Natural killer cell (primary cell): ENCODE data around the gene STAB2. TPM values are rescaled to one million over a fixed set of nuclear protein-coding genes. Genes with fewer than 3 reads are reported as not detected.

ENCODE experiments used
- ATAC-seq, 3 donors: fragments of 150-1000 bp in 2 of 3; fragments of 200-7000 bp in 1 of 3; cut with Tn5 transposase; 1 replicate in 1 of 3; 2 replicates in 2 of 3; pipeline ENCODE4 v1.10.0; 2021; ENCODE audit warnings: mild to moderate bottlenecking in 2 of 3, moderate library complexity in 2 of 3
- DNase-seq, 2 donors: peaks; one replicate each; pipeline versions ENCODE4 v3.0.0 to v3.0.0-alpha.2; 2013 to 2021; ENCODE audit warnings: mixed read lengths in 1 of 2
- H3K27ac ChIP-seq: one replicate; pipeline ENCODE4 v1.5.1; 2013; ENCODE audit warnings: mild to moderate bottlenecking, low read length
- H3K27me3 ChIP-seq: one replicate; pipeline ENCODE4 v1.6.1; 2013; ENCODE audit warnings: low read length; ENCODE audit not compliant: control insufficient read depth, insufficient read depth
- H3K36me3 ChIP-seq: one replicate; pipeline ENCODE4 v1.6.1; 2013; ENCODE audit warnings: low read length; ENCODE audit not compliant: control insufficient read depth, insufficient read depth
- H3K4me1 ChIP-seq: one replicate; pipeline ENCODE4 v1.6.1; 2013; ENCODE audit warnings: low read length; ENCODE audit not compliant: control insufficient read depth, insufficient read depth
- H3K4me3 ChIP-seq: one replicate; pipeline ENCODE4 v1.5.1; 2013; ENCODE audit warnings: low read length
- H3K9me3 ChIP-seq: one replicate; pipeline ENCODE4 v1.6.1; 2013; ENCODE audit warnings: low read length; ENCODE audit not compliant: control insufficient read depth, insufficient read depth
- H3K27ac Mint-ChIP-seq, 2 donors: one replicate each; pipeline ENCODE4 v1.8.0; 2022; ENCODE audit warnings: mild to moderate bottlenecking in 2 of 2, mixed read lengths in 2 of 2, moderate library complexity in 1 of 2
- H3K27me3 Mint-ChIP-seq, 2 donors: one replicate each; pipeline ENCODE4 v1.8.0; 2022; ENCODE audit warnings: low read depth in 2 of 2, mixed read lengths in 2 of 2
- H3K36me3 Mint-ChIP-seq: one replicate; pipeline ENCODE4 v1.8.0; 2022; ENCODE audit warnings: mixed read lengths
- H3K4me1 Mint-ChIP-seq, 2 donors: one replicate each; pipeline ENCODE4 v1.8.0; 2022; ENCODE audit warnings: mixed read lengths in 2 of 2
- H3K4me3 Mint-ChIP-seq: one replicate; pipeline ENCODE4 v1.8.0; 2022; ENCODE audit warnings: mild to moderate bottlenecking, moderate library complexity, mixed read lengths
- H3K9me3 Mint-ChIP-seq, 2 donors: one replicate each; pipeline ENCODE4 v1.8.0; 2022; ENCODE audit warnings: mixed read lengths in 2 of 2
- WGBS: methylation state at CpG from one replicate; pipeline ENCODE4 v1.1.7; 2013; ENCODE audit warnings: missing lambda C conversion rate; ENCODE audit not compliant: insufficient coverage; 5-methylcytosine and 5-hydroxymethylcytosine counted together
- intact Hi-C: fragments of 100-400 bp; cut with micrococcal nuclease; formaldehyde crosslinking; loops from one replicate; pipeline ENCODE4 v1.14.2; 2022
- total RNA-seq, 4 donors: library from RNA; stranded (reverse); fragments of 120-200 nt in 1 of 4; gene quantifications; one replicate each; pipeline versions ENCODE4 v1.2.3 to v1.2.4, GENCODE V29; 2013 to 2022
- TF ChIP-seq, protein P1 (sequence below): fragments of 200-600 bp; IDR thresholded peaks from one replicate; pipeline ENCODE4 v1.8.0; 2022; ENCODE audit warnings: antibody characterized with exemption

Gene STAB2
- total RNA-seq, 3 donors from 2014 or later (not counting 1 experiment from before 2014, with no cell fraction given) = not detected

GRCh38 chr12:103558879-103559278 lies 28.2 kb upstream of the STAB2 start:
- no peaks in the 10 kb centered on the region for H3K4me1 ChIP-seq
- H3K4me3 ChIP-seq = no peak overlapping the region
- no peak overlapping the region for H3K27ac ChIP-seq
- Mint-ChIP-seq H3K4me1 (no peaks in the 10 kb centered on the region), H3K27ac (no peak overlapping the region), H3K36me3 (no peaks in the 10 kb centered on the region), H3K4me3 (no peak overlapping the region), H3K27me3 (peaks cover 6 to 23% of the 10 kb centered on the region in 2 donors), H3K9me3 (peaks cover 0 to 3% of the 10 kb centered on the region in 2 donors)
- TF ChIP-seq, protein P1, sequence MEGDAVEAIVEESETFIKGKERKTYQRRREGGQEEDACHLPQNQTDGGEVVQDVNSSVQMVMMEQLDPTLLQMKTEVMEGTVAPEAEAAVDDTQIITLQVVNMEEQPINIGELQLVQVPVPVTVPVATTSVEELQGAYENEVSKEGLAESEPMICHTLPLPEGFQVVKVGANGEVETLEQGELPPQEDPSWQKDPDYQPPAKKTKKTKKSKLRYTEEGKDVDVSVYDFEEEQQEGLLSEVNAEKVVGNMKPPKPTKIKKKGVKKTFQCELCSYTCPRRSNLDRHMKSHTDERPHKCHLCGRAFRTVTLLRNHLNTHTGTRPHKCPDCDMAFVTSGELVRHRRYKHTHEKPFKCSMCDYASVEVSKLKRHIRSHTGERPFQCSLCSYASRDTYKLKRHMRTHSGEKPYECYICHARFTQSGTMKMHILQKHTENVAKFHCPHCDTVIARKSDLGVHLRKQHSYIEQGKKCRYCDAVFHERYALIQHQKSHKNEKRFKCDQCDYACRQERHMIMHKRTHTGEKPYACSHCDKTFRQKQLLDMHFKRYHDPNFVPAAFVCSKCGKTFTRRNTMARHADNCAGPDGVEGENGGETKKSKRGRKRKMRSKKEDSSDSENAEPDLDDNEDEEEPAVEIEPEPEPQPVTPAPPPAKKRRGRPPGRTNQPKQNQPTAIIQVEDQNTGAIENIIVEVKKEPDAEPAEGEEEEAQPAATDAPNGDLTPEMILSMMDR = no peak
- intact Hi-C loops = no loop called here
- WGBS = 79% methylated on average over 1 of the region's 1 CpG
- H3K9me3 ChIP-seq = no peaks in the 10 kb centered on the region
- DNase-seq (no peak), ATAC-seq (no peak)
- no peaks in the 10 kb centered on the region for H3K27me3 ChIP-seq
- H3K36me3 ChIP-seq = no peaks in the 10 kb centered on the region

DNA sequence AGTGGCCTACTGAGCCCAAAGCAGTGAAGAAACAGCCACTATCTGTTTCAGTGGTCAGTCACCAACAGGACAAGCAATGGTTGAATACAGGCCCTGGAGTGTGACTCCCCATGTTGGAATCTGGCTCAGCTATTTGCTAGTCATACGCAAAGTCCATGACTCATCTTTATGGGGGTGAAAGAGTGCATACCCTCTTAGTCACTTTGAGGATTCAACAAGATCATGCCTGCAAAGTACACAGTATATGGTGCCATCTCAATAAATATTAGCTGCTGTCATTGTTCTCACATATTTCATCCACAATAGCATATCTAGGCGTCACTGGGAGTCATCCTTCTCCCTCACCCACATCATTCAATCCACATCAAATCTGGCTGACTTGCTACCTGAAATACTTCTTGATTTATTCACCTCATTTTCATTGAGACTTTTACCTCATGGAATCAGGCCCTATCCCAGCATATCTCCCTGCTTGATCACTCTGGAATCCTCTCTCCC lies 26.4 kb upstream of the STAB2 start:
- Mint-ChIP-seq H3K36me3 (peaks cover 4% of the 10 kb centered on the region), H3K27ac (no peak overlapping the region), H3K4me3 (no peak overlapping the region), H3K9me3 (peaks cover 3 to 4% of the 10 kb centered on the region in 2 donors), H3K27me3 (peaks cover 6 to 11% of the 10 kb centered on the region in 2 donors), H3K4me1 (no peaks in the 10 kb centered on the region)
- H3K36me3 ChIP-seq = no peaks in the 10 kb centered on the region
- H3K27ac ChIP-seq = no peak overlapping the region
- H3K27me3 ChIP-seq = no peaks in the 10 kb centered on the region
- H3K9me3 ChIP-seq = peaks cover 6% of the 10 kb centered on the region
- no peak overlapping the region for H3K4me3 ChIP-seq
- 74% methylated on average over 2 of the region's 2 CpGs for WGBS
- ATAC-seq (no peak), DNase-seq (no peak)
- intact Hi-C loops = no loop called here
- H3K4me1 ChIP-seq = no peaks in the 10 kb centered on the region
- TF ChIP-seq, protein P1 = no peak

- TF ChIP-seq, protein P1 = no peak
- ATAC-seq (no peak), DNase-seq (no peak)
- H3K4me3 ChIP-seq = no peak overlapping the region
- 81% methylated on average over 5 of the region's 5 CpGs for WGBS
- no peak overlapping the region for H3K27ac ChIP-seq
- no peaks in the 10 kb centered on the region for H3K36me3 ChIP-seq
- Mint-ChIP-seq H3K4me1 (no peaks in the 10 kb centered on the region), H3K4me3 (no peak overlapping the region), H3K27me3 (peaks cover 4 to 8% of the 10 kb centered on the region in 2 donors), H3K9me3 (peaks cover 6 to 7% of the 10 kb centered on the region in 2 donors), H3K36me3 (peaks cover 9% of the 10 kb centered on the region), H3K27ac (no peak overlapping the region)
- peaks cover 6% of the 10 kb centered on the region for H3K9me3 ChIP-seq
- intact Hi-C loops = no loop called here
- no peaks in the 10 kb centered on the region for H3K27me3 ChIP-seq
- H3K4me1 ChIP-seq = no peaks in the 10 kb centered on the region
These were observed 25.9 kb upstream of the STAB2 start for GRCh38 chr12:103561174-103561573.

- no peak overlapping the region for H3K4me3 ChIP-seq
- no peak overlapping the region for H3K27ac Mint-ChIP-seq
- intact Hi-C loops = no loop called here
- ATAC-seq (no peak), DNase-seq (no peak)
- WGBS = no CpG with 5 or more reads among the region's 1 CpG
- TF ChIP-seq, protein P1 = no peak
- H3K27me3 ChIP-seq = peaks cover 6% of the 10 kb centered on the region
- peaks cover 22% of the 10 kb centered on the region for H3K36me3 Mint-ChIP-seq
- H3K4me3 Mint-ChIP-seq = no peak overlapping the region
- peaks cover 10 to 12% of the 10 kb centered on the region in 2 donors for H3K9me3 Mint-ChIP-seq
- no peaks in the 10 kb centered on the region for H3K36me3 ChIP-seq
- H3K27me3 Mint-ChIP-seq = peaks cover 9 to 44% of the 10 kb centered on the region in 2 donors
- no peaks in the 10 kb centered on the region for H3K4me1 Mint-ChIP-seq
- no peak overlapping the region for H3K27ac ChIP-seq
- H3K4me1 ChIP-seq = no peaks in the 10 kb centered on the region
- peaks cover 6% of the 10 kb centered on the region for H3K9me3 ChIP-seq
These were observed 20.7 kb upstream of the STAB2 start for GRCh38 chr12:103566398-103566797.
